IPS-18c (cell line): ENCODE results near the gene GDI2.

Source experiments
- H3K4me3 ChIP-seq: 2 replicates; pipeline ENCODE4 v1.7.0; 2013; ENCODE audit warnings: low read depth, mild to moderate bottlenecking, low read length, moderate library complexity; ENCODE audit not compliant: insufficient read depth
- H3K9me3 ChIP-seq: one replicate; pipeline ENCODE4 v1.6.1; 2013; ENCODE audit warnings: mild to moderate bottlenecking, low read length, moderate library complexity; ENCODE audit not compliant: control insufficient read depth, insufficient read depth

GDI2 gene

DNA sequence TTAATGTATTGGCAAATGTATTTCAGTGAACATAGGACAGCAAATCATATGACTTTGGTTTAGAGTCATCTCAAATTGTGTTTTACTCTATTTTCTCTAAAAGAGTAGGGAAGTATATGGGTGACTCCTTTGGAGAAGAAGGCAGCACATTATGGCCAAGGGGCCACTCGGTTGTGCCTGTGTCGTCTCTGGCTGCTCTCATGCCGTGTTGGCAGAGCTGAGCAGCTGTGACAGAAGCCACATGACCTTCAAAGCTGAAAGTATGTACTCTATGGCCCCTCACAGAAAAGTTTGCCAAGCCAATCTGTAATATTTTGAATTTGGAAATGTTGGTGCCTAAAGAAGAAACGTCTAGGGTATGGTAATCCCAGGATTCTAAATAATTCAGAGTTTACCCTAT lies 81.1 kb downstream of the GDI2 start:
- Histone ChIP-seq H3K9me3 (no peaks in the 10 kb centered on the region), H3K4me3 (no peak overlapping the region)

DNA sequence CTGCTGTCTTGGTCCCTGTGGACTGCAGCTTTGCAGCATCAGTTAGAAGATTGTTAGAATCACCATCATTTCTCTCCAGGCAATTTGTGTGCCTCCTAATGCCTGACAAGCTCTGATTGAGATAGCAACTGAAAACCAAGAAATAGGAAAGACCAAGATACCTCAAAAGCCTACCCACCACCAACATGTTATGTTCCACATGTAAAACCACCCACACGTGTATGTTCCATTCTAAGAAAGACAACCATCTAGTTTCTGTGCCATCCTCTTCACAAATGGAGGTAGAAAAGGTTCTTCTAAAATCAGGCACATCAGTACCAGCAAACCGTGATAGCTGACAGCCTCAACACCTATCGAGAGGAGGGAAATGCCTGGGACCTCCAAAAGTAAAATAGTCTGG lies 81.7 kb downstream of the GDI2 start:
- Histone ChIP-seq H3K4me3 (no peak overlapping the region), H3K9me3 (no peaks in the 10 kb centered on the region)

DNA sequence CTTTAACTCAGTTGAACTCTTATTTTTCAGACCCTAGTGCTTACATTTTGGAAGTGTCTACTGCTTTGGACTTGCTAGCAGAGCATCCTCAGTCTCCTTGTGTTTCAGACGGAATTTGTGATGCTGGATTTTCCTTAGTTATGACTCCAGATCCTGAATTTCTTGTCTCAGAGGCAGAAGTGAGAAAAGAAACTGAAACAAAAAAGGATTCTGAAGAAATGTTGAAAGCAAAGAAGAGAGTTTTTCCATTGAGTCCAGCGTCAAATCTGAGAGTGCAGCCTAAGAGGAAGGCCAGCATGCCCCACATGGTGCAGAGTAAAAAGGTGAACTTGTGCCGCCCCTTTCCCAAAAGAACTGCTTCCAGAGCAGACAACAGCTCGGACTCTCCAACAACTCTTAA lies 82.5 kb downstream of the GDI2 start:
- Histone ChIP-seq H3K9me3 (no peaks in the 10 kb centered on the region), H3K4me3 (no peak overlapping the region)

DNA sequence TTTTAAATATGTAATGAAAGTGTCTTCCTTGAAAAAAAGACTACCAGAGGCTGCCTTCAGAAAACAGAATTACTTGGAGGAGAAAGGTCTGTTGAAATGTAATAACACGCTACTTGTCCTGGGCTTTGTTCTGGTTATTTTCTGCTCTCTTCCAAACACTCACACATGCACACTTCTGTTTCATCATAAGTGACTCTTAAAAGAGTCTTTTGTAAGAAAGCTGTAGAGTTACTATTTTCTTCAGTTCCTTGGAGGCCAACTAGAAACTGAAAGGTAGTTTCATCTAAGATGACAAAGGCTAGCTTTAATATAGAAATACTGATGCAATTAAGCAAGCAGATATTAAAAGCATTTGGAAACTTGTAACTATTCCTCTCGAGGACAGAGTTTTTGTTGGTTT lies 89.5 kb downstream of the GDI2 start:
- Histone ChIP-seq H3K9me3 (no peaks in the 10 kb centered on the region), H3K4me3 (no peak overlapping the region)

DNA sequence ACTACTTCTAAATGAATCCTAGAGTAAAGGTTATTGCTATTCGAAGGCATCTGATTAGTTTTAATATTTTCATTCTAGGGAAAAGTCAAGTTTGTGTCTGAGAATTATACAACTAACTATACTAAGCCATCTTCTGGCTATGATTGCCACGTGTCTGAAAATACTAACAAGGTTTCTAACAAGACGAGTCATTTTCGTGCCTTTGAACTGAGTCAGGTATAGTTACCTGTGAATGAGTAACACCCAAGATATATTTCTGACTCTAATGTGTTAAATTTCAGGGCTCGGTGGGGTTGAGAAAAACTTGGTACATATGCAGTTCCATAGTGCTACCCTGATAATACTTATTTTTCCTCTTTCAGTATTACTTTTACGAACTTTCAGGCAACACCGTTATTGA lies 93.1 kb downstream of the GDI2 start:
- no peaks in the 10 kb centered on the region for H3K9me3 ChIP-seq

DNA sequence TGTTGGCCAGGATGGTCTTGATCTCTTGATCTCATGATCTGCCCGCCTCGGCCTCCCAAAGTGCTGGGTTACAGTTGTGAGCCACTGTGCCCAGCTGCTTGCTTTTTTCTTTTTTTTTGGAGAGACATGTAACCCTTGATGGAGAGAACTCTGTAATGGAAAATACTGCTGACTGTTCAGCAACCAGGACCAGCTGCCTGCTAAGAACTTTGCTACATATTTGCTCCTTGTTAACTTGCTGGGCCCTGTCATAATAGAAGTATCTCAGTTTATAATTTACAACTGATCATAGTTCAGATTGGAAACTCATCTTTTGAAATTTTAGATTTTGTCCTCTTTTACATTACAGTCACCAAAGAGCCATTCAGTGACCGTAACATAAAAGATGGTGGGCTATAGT lies 93.7 kb downstream of the GDI2 start:
- Histone ChIP-seq H3K9me3 (no peaks in the 10 kb centered on the region), H3K4me3 (no peak overlapping the region)

More for the DNA sequence above, 93.1 kb downstream of the GDI2 start:
- no peak overlapping the region for H3K4me3 ChIP-seq
